Tracheal epithelial cell (primary cell): Measurements from ENCODE around the gene USP17L21. TPM values are rescaled to one million over a fixed set of nuclear protein-coding genes. Genes with fewer than 3 reads are reported as not detected.

Experiments used
- total RNA-seq: library from RNA; depleted of rRNA; stranded (reverse); fragments of >200 nt; gene quantifications from 2 replicates; pipeline ENCODE4 v1.2.1, GENCODE V29; 2014

USP17L21 gene, protein sequence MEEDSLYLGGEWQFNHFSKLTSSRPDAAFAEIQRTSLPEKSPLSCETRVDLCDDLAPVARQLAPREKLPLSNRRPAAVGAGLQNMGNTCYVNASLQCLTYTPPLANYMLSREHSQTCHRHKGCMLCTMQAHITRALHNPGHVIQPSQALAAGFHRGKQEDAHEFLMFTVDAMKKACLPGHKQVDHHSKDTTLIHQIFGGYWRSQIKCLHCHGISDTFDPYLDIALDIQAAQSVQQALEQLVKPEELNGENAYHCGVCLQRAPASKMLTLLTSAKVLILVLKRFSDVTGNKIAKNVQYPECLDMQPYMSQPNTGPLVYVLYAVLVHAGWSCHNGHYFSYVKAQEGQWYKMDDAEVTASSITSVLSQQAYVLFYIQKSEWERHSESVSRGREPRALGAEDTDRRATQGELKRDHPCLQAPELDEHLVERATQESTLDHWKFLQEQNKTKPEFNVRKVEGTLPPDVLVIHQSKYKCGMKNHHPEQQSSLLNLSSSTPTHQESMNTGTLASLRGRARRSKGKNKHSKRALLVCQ
- total RNA-seq: not detected in 2 replicates

GRCh38 chr4:9262572-9262971, at the start of gene USP17L21:
Gene USP17L21 (plus strand): TSS chr4:9262872. CDS start chr4:9262872, 0 bp downstream.

GRCh38 chr4:9215105-9215504, 47.6 kb upstream of the USP17L21 start, which contains the start of gene USP17L11:
Gene USP17L11 (plus strand): TSS chr4:9215405. CDS start chr4:9215405, 0 bp downstream.

DNA sequence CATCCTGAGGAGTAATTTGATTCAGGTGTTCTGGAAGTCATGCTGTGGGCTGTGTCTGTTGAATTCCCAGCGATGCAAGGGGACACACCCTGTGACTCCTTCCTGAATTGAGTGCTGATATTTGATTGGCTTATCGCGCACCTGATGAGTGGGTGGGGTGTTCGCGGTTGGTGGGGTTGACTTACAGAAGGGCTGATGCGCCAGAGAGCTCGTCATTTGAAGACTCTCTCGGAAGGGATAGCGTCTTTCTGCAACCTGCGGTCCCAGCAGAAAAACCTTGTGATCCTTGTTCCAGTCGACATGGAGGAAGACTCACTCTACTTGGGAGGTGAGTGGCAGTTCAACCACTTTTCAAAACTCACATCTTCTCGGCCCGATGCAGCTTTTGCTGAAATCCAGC, 42.8 kb upstream of the USP17L21 start, which contains the start of gene USP17L12:
Gene USP17L12 (plus strand): TSS at position 301 of the 400 bp plus-strand sequence. CDS start 0 bp downstream, at position 301.

DNA sequence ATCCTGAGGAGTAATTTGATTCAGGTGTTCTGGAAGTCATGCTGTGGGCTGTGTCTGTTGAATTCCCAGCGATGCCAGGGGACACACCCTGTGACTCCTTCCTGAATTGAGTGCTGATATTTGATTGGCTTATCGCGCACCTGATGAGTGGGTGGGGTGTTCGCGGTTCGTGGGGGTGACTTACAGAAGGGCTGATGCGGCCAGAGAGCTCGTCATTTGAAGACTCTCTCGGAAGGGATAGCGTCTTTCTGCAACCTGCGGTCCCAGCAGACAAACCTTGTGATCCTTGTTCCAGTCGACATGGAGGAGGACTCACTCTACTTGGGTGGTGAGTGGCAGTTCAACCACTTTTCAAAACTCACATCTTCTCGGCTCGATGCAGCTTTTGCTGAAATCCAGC, 38.1 kb upstream of the USP17L21 start, which contains the start of gene USP17L13:
Gene USP17L13 (plus strand): TSS at position 301 of the 400 bp plus-strand sequence. CDS start 0 bp downstream, at position 301.

DNA sequence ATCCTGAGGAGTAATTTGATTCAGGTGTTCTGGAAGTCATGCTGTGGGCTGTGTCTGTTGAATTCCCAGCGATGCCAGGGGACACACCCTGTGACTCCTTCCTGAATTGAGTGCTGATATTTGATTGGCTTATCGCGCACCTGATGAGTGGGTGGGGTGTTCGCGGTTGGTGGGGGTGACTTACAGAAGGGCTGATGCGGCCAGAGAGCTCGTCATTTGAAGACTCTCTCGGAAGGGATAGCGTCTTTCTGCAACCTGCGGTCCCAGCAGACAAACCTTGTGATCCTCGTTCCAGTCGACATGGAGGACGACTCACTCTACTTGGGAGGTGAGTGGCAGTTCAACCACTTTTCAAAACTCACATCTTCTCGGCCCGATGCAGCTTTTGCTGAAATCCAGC, 28.6 kb upstream of the USP17L21 start, which contains the start of gene USP17L15:
Gene USP17L15 (plus strand): TSS at position 301 of the 400 bp plus-strand sequence. CDS start 0 bp downstream, at position 301.

GRCh38 chr4:9243579-9243978, 19.1 kb upstream of the USP17L21 start, which contains the start of gene USP17L17:
Gene USP17L17 (plus strand): TSS chr4:9243879. CDS start chr4:9243879, 0 bp downstream.

GRCh38 chr4:9247953-9248680, 14.6 kb upstream of the USP17L21 start, which contains the start of gene USP17L18:
Gene USP17L18 (plus strand): TSS chr4:9248630. CDS start chr4:9248630, 0 bp downstream.

GRCh38 chr4:9253078-9253477, 9.6 kb upstream of the USP17L21 start, which contains the start of gene USP17L19:
Gene USP17L19 (plus strand): TSS chr4:9253378. CDS start chr4:9253378, 0 bp downstream.

GRCh38 chr4:9257824-9258223, 4.8 kb upstream of the USP17L21 start, which contains the start of gene USP17L20:
Gene USP17L20 (plus strand): TSS chr4:9258124. CDS start chr4:9258124, 0 bp downstream.

DNA sequence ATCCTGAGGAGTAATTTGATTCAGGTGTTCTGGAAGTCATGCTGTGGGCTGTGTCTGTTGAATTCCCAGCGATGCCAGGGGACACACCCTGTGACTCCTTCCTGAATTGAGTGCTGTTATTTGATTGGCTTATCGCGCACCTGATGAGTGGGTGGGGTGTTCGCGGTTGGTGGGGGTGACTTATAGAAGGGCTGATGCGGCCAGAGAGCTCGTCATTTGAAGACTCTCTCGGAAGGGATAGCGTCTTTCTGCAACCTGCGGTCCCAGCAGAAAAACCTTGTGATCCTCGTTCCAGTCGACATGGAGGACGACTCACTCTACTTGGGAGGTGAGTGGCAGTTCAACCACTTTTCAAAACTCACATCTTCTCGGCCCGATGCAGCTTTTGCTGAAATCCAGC, 4.6 kb downstream of the USP17L21 start, which contains the start of gene USP17L22:
Gene USP17L22 (plus strand): TSS at position 301 of the 400 bp plus-strand sequence. CDS start 0 bp downstream, at position 301.

Other genes starting within 250 kb of the USP17L21 start
- not detected in 2 replicates for gene FAM90A26, start 92.5 kb upstream of the USP17L21 start, total RNA-seq
- not detected in 2 replicates for gene USP17L10, start 52.2 kb upstream of the USP17L21 start, total RNA-seq
- not detected in 2 replicates for gene USP17L11, start 47.5 kb upstream of the USP17L21 start, total RNA-seq
- not detected in 2 replicates for gene USP17L12, start 42.7 kb upstream of the USP17L21 start, total RNA-seq
- not detected in 2 replicates for gene USP17L13, start 38.0 kb upstream of the USP17L21 start, total RNA-seq
- not detected in 2 replicates for gene USP17L15, start 28.5 kb upstream of the USP17L21 start, total RNA-seq
- gene USP17L17, start 19.0 kb upstream of the USP17L21 start, total RNA-seq: not detected in 2 replicates
- gene USP17L18, start 14.2 kb upstream of the USP17L21 start, total RNA-seq: not detected in 2 replicates
- not detected in 2 replicates for gene USP17L19, start 9.5 kb upstream of the USP17L21 start, total RNA-seq
- not detected in 2 replicates for gene USP17L20, start 4.7 kb upstream of the USP17L21 start, total RNA-seq
- gene USP17L22, start 4.7 kb downstream of the USP17L21 start, total RNA-seq: not detected in 2 replicates
- not detected in 2 replicates for gene USP17L24, start 62.3 kb downstream of the USP17L21 start, total RNA-seq
- not detected in 2 replicates for gene USP17L25, start 67.0 kb downstream of the USP17L21 start, total RNA-seq
- gene USP17L26, start 71.8 kb downstream of the USP17L21 start, total RNA-seq: not detected in 2 replicates
- gene USP17L5, start 76.5 kb downstream of the USP17L21 start, total RNA-seq: not detected in 2 replicates
- not detected in 2 replicates for gene USP17L27, start 81.3 kb downstream of the USP17L21 start, total RNA-seq
- not detected in 2 replicates for gene USP17L28, start 86.0 kb downstream of the USP17L21 start, total RNA-seq
- gene USP17L29, start 90.8 kb downstream of the USP17L21 start, total RNA-seq: not detected in 2 replicates
- not detected in 2 replicates for gene USP17L30, start 100.3 kb downstream of the USP17L21 start, total RNA-seq
- gene DEFB131A, start 181.5 kb downstream of the USP17L21 start, total RNA-seq: not detected in 2 replicates